Activated T-cell treated with anti-CD3 and anti-CD28 coated beads, Interleukin-2, amount 50 U/mL, for 1 hour (primary cell): ENCODE results near the gene C4A.
"Not testable (repeated sequence)": the region's sequence is repeated elsewhere in the genome, so short reads cannot be mapped to it uniquely, and the experiment has no call there.

Experiments used
- DNase-seq: peaks from one replicate; pipeline ENCODE4 v3.0.0-alpha.2; 2020

C4A gene

GRCh38 chr6:31981744-31982143 is at the start of gene C4A:
Gene C4A (plus strand): TSS chr6:31982057. CDS start chr6:31982108, 51 bp downstream.
- not testable (repeated sequence) for DNase-seq

GRCh38 chr6:31932137-31932536 is 49.7 kb upstream of the C4A start:
- DNase-seq: not testable (repeated sequence)

GRCh38 chr6:31933537-31933936 is 48.3 kb upstream of the C4A start:
- DNase-seq: no peak

- DNase-seq: no peak
Observed at GRCh38 chr6:31935021-31935420, 46.8 kb upstream of the C4A start.

- DNase-seq: no peak
Observed at GRCh38 chr6:31935823-31936222, 46.0 kb upstream of the C4A start.

- DNase-seq: no peak
Observed at GRCh38 chr6:31940256-31940664, 41.6 kb upstream of the C4A start.

GRCh38 chr6:31943742-31944141 is 38.1 kb upstream of the C4A start:
- DNase-seq: no peak

GRCh38 chr6:31945154-31945506 is 36.7 kb upstream of the C4A start:
- no peak for DNase-seq

GRCh38 chr6:31945507-31946369 is 36.1 kb upstream of the C4A start, which contains the start of gene CFB:
Gene CFB (plus strand): TSS chr6:31946095. CDS start chr6:31946222, 127 bp downstream.
- DNase-seq: no peak

- no peak for DNase-seq
Observed at GRCh38 chr6:31946370-31946885, 35.4 kb upstream of the C4A start.

GRCh38 chr6:31947070-31947675 is 34.7 kb upstream of the C4A start:
- DNase-seq: no peak

GRCh38 chr6:31947864-31948263 is 34.0 kb upstream of the C4A start:
- DNase-seq: no peak

- no peak for DNase-seq
Observed at GRCh38 chr6:31948306-31948705, 33.6 kb upstream of the C4A start.

GRCh38 chr6:31948753-31949413 is 33.0 kb upstream of the C4A start:
- DNase-seq: no peak

GRCh38 chr6:31949926-31950548 is 31.8 kb upstream of the C4A start:
- no peak for DNase-seq

- peak; percentile 44 for DNase-seq
Observed at GRCh38 chr6:31952140-31952805, 29.6 kb upstream of the C4A start.

GRCh38 chr6:31952890-31953289 is 29.0 kb upstream of the C4A start:
- no peak for DNase-seq

- no peak for DNase-seq
Observed at GRCh38 chr6:31954511-31954910, 27.3 kb upstream of the C4A start.

- DNase-seq: no peak
Observed at GRCh38 chr6:31956796-31957195, 25.1 kb upstream of the C4A start.

- DNase-seq: no peak
Observed at GRCh38 chr6:31958412-31958740, 23.5 kb upstream of the C4A start.

GRCh38 chr6:31958741-31959739 is 22.8 kb upstream of the C4A start, which contains the start of the genes NELFE and SKIC2:
Gene NELFE (minus strand): TSS chr6:31958971. CDS start chr6:31958446, 525 bp downstream.
Gene SKIC2 (plus strand): TSS chr6:31959175. CDS start chr6:31959193, 18 bp downstream.
- DNase-seq: peak; percentile 99
